Ovary (tissue), 9 donors: Measurements from ENCODE around the gene ARID1B. TPM values are rescaled to one million over a fixed set of nuclear protein-coding genes. Genes with fewer than 3 reads are reported as not detected.
A peak's percentile ranks its signal among the peaks of the same experiment; 100 is the strongest.

Experiments used
- DNase-seq, 5 donors: peaks; one replicate each; pipeline ENCODE4 v3.0.0-alpha.2; 2019 to 2020
- H3K27ac ChIP-seq, 2 donors: fragments of 200-600 bp; one replicate each; pipeline versions ENCODE4 v1.5.1 to v1.8.0; 2019 to 2022
- H3K27me3 ChIP-seq: fragments of 200-600 bp; one replicate; pipeline ENCODE4 v1.8.0; 2022
- H3K36me3 ChIP-seq: fragments of 200-600 bp; sonication (generic); one replicate; pipeline ENCODE4 v1.5.1; 2019
- H3K4me1 ChIP-seq: one replicate; pipeline ENCODE4 v1.8.1; 2013; ENCODE audit warnings: mild to moderate bottlenecking, moderate library complexity; ENCODE audit not compliant: insufficient read depth
- H3K4me3 ChIP-seq: fragments of 200-600 bp; sonication (generic); one replicate; pipeline ENCODE4 v1.5.1; 2017
- H3K9me3 ChIP-seq, 2 donors: fragments of 200-600 bp in 1 of 2; sonication (generic) in 1 of 2; one replicate each; pipeline versions ENCODE4 v1.5.1 to v1.8.1; 2013 to 2019; ENCODE audit warnings: mild to moderate bottlenecking in 1 of 2, moderate library complexity in 1 of 2
- CTCF ChIP-seq, 3 donors: fragments of 450-650 bp in 2 of 3; fragments of 200-600 bp in 1 of 3; IDR thresholded peaks; one replicate each; pipeline versions ENCODE4 v1.5.1 to v1.8.0; 2016 to 2022; ENCODE audit warnings: antibody characterized with exemption in 3 of 3, mild to moderate bottlenecking in 1 of 3
- EP300 ChIP-seq: sonication (generic); formaldehyde crosslinking; IDR thresholded peaks from one replicate; pipeline ENCODE4 v1.6.1; 2017; ENCODE audit warnings: antibody characterized with exemption
- POLR2A ChIP-seq: fragments of 450-650 bp; IDR thresholded peaks from one replicate; pipeline ENCODE4 v1.6.1; 2017; ENCODE audit warnings: antibody characterized with exemption, mild to moderate bottlenecking, moderate library complexity
- WGBS, 3 donors: extraction: QIAGEN DNeasy Blood & Tissue Kit in 1 of 3; methylation state at CpG; one replicate each; pipeline versions ENCODE4 v1.1.5 to v1.1.7; 2013 to 2017; 5-methylcytosine and 5-hydroxymethylcytosine counted together
- intact Hi-C, 4 donors: fragments of 100-400 bp; cut with DNase I; formaldehyde crosslinking; loops; one replicate each; pipeline versions ENCODE4 v1.11.0 to v1.15.1; 2022 to 2023
- polyA plus RNA-seq, 2 donors: library from polyadenylated mRNA; stranded (reverse); fragments of 200-250 nt in 1 of 2; fragments of 350-450 nt in 1 of 2; fragmentation: Illumina TruSeq in 1 of 2; extraction: RNeasy Lipid Tissue Mini Kit (QIAGEN cat#74804) in 1 of 2; gene quantifications; one replicate each; pipeline ENCODE4 v1.2.3, GENCODE V29; 2013 to 2014
- total RNA-seq, 7 donors: library from RNA; depleted of rRNA in 2 of 7; stranded (reverse); fragments of >200 nt in 2 of 7; fragmentation: NEBNext Ultra II Directional in 3 of 7; extraction: Animal tissue kit (Norgen Biotek cat#: 25700) in 3 of 7; gene quantifications; one replicate each; pipeline versions ENCODE4 v1.1.0 to v1.2.4, GENCODE V29; 2016 to 2023
- donor health status: DM: no; HTN: no; CAD: no; lungs with moderate emphysema.
- donor health status: DM: no; HTN: no; CAD: no.
- donor health status: Bipolar disorder and iron deficiency.
- donor health status: DM: yes; HTN: yes; CAD: no.
- donor health status: DM: no; HTN: no; CAD: no.
- donor health status: DM: yes; HTN: yes; CAD: no.

ARID1B gene
- total and polyA plus RNA-seq, 9 donors = 33.2 to 144 (median 105) TPM

DNA sequence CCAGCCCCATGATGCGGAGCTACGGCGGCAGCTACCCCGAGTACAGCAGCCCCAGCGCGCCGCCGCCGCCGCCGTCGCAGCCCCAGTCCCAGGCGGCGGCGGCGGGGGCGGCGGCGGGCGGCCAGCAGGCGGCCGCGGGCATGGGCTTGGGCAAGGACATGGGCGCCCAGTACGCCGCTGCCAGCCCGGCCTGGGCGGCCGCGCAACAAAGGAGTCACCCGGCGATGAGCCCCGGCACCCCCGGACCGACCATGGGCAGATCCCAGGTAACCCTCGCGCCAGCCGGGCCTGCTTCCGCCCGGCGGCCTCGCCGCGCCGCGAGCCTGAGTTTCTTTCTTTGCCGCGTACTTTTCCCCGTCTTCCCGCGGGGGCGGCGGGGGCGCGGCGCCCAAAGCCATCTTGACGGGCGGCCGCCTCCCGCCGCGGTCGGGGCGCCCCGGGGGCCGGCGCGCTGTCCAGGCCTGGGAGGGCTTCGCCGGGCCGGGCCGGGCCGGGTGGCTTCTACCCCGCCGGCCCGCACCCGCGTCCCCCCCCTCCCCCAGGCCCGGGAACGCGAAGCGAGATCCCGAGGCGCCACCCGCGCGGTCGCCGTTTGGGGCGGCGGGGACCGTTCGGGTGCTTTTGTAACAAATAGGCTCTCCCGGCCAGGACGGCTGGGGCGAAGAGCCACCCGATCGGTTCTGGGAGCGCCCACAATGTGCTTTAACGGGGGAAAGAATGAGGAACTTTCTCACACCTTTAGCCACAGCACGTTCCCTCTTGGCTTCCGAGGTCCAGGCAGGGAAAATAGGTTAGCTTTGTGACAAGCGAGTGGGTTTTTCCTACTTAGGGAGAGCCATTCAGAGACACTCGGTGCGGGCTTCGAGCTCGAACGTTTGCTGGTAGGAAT, 2.3 kb downstream of the ARID1B start:
- Histone ChIP-seq H3K36me3 (no peaks in the 10 kb centered on the region), H3K27me3 (no peaks in the 10 kb centered on the region), H3K4me1 (peaks cover 2% of the 10 kb centered on the region), H3K27ac (peak overlapping the region; percentile 96 to 100), H3K9me3 (no peaks in the 10 kb centered on the region), H3K4me3 (peak overlapping the region; percentile 79)
- 0% methylated on average over 58 to 108 of the region's 108 CpGs for WGBS, 3 donors
- intact Hi-C loops = loop anchor here (2.0 to 10.0 kb wide), 6 partner anchors 57 to 245 kb away; no protein-coding TSS in a partner anchor
- TF ChIP-seq CTCF (IDR thresholded peaks at IDR 0.05) (no peak), POLR2A (no peak), EP300 (no peak)
- DNase-seq = peak; percentile 48 to 74 (median 67)

DNA sequence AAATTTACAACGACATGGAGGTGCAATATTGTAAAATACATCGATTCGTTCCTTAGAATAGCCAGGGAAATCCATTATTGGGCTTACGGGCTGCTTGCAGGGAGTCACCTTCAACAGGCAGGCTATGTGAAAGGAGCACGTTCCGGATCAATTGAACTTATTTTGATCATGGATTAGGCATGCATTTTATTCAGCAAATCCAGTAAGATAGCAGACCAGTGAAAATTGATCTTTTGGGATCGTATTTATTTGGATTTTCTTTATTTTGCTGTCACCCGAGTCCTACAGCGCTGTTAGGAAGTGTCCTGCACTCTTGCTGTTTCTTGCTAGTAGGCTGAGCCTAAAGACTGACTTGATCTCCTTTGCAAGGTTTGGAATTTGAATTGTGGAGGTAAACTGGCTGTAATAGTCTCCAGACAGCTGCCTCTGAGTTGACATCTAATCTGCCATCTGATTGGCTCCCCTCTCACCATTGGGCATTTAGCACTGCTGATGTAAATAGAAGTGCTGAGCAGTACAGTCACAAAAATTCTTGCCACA, 3.0 kb downstream of the ARID1B start:
- H3K27me3 ChIP-seq = no peaks in the 10 kb centered on the region
- WGBS, 3 donors = 0 to 1% (median 0%) methylated on average over 9 of the region's 9 CpGs
- H3K4me3 ChIP-seq = peak overlapping the region; percentile 79
- H3K9me3 ChIP-seq = no peaks in the 10 kb centered on the region
- no peaks in the 10 kb centered on the region for H3K36me3 ChIP-seq
- intact Hi-C loops = no loop called here
- TF ChIP-seq POLR2A = no peak
- no peak for TF ChIP-seq EP300
- no peak for TF ChIP-seq CTCF (IDR thresholded peaks at IDR 0.05)
- DNase-seq = no peak
- peaks cover 3% of the 10 kb centered on the region for H3K4me1 ChIP-seq
- H3K27ac ChIP-seq = peak overlapping the region; percentile 96 to 100

DNA sequence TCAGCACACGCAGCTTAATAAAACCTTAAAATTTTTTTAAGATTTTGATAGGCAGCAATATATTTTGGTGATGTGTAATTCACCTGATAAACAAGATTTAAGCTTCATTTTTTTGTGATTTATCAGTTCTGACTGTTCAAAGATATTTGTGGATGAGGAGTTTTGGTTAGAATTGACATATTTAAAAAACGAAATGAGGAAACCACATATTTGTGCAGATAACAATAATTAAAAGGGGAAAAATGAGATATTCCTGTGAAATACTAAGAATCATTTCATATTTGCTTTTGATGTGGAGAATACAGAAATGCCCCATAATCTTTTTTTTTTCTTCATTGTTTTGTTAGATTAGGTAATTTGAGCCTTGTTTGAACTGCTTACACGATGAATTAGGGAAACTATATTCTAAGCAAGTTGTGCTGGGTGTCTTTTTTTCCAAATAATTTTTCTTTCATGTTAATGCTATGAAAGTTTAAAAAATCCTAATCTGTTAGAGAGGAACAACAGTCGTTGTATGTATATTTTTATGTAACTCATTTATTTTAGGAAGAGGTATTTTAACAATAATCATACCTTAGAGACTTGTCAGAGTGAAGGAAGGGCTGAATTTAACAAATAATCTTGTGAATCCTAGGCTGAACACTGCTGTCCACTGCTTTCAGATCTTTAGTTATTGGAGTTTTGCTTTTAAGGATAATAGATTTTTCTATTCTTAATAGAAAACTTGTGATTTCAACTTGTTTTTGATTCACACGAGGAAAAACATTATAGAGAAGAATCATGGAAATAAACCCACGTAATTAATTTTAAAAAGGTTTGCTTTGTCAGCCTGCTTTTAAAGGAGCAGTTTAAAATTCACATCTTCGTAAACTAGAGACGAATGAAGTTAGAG, 4.0 kb downstream of the ARID1B start:
- no peak for DNase-seq
- Histone ChIP-seq H3K9me3 (no peaks in the 10 kb centered on the region), H3K27ac (peak overlapping the region; percentile 96 to 100), H3K4me1 (peaks cover 3% of the 10 kb centered on the region), H3K4me3 (peak overlapping the region; percentile 79), H3K27me3 (no peaks in the 10 kb centered on the region), H3K36me3 (no peaks in the 10 kb centered on the region)
- no peak for TF ChIP-seq POLR2A
- TF ChIP-seq CTCF (IDR thresholded peaks at IDR 0.05) = no peak
- no peak for TF ChIP-seq EP300
- intact Hi-C loops = no loop called here
- WGBS, 3 donors = 2 to 4% (median 4%) methylated on average over 8 of the region's 8 CpGs

- intact Hi-C loops = no loop called here
- 5 to 6% (median 6%) methylated on average over 8 of the region's 8 CpGs for WGBS, 3 donors
- H3K27me3 ChIP-seq = no peaks in the 10 kb centered on the region
- peaks cover 5% of the 10 kb centered on the region for H3K4me1 ChIP-seq
- DNase-seq = no peak
- peak overlapping the region; percentile 53 to 96 for H3K27ac ChIP-seq
- TF ChIP-seq POLR2A = no peak
- peak overlapping the region; percentile 26 for H3K4me3 ChIP-seq
- no peaks in the 10 kb centered on the region for H3K9me3 ChIP-seq
- no peaks in the 10 kb centered on the region for H3K36me3 ChIP-seq
Measured at GRCh38 chr6:156781861-156782631, 4.9 kb downstream of the ARID1B start.
